Progenitor cell of endocrine pancreas (in vitro differentiated cells): Measurements from ENCODE around the gene CXorf49B. TPM values are rescaled to one million over a fixed set of nuclear protein-coding genes. Genes with fewer than 3 reads are reported as not detected.
"Not testable (repeated sequence)": the region's sequence is repeated elsewhere in the genome, so short reads cannot be mapped to it uniquely, and the experiment has no call there.

Experiments used
- DNase-seq: peaks from one replicate; pipeline ENCODE4 v3.0.0; 2021; ENCODE audit warnings: low spot score; ENCODE audit not compliant: unreplicated experiment
- H3K27ac Mint-ChIP-seq: 2 replicates; pipeline ENCODE4 v1.8.0; 2021; ENCODE audit warnings: mild to moderate bottlenecking, moderate library complexity, mixed read lengths
- H3K27me3 Mint-ChIP-seq: 2 replicates; pipeline ENCODE4 v1.8.0; 2021; ENCODE audit warnings: mixed read lengths
- H3K36me3 Mint-ChIP-seq: 2 replicates; pipeline ENCODE4 v1.8.0; 2022; ENCODE audit warnings: mixed read lengths; ENCODE audit not compliant: insufficient read depth
- H3K4me1 Mint-ChIP-seq: 2 replicates; pipeline ENCODE4 v1.8.0; 2021; ENCODE audit warnings: low read depth, mixed read lengths
- H3K4me3 Mint-ChIP-seq: 2 replicates; pipeline ENCODE4 v1.8.0; 2021; ENCODE audit warnings: low read depth, mild to moderate bottlenecking, moderate library complexity, mixed read lengths
- H3K9me3 Mint-ChIP-seq: 2 replicates; pipeline ENCODE4 v1.8.0; 2021; ENCODE audit warnings: low read depth, mixed read lengths
- total RNA-seq: library from RNA; stranded (reverse); gene quantifications from 2 replicates; pipeline ENCODE4 v1.2.1, GENCODE V29; 2021
- TF ChIP-seq, protein P1 (sequence below): fragments of 200-600 bp; sonication (generic); IDR thresholded peaks from one replicate; pipeline ENCODE4 v1.5.0; 2021; ENCODE audit warnings: antibody characterized with exemption, mild to moderate bottlenecking; ENCODE audit not compliant: unreplicated experiment

The CXorf49B gene
- total RNA-seq, 1 donor from 2014 or later, result not detected

DNA sequence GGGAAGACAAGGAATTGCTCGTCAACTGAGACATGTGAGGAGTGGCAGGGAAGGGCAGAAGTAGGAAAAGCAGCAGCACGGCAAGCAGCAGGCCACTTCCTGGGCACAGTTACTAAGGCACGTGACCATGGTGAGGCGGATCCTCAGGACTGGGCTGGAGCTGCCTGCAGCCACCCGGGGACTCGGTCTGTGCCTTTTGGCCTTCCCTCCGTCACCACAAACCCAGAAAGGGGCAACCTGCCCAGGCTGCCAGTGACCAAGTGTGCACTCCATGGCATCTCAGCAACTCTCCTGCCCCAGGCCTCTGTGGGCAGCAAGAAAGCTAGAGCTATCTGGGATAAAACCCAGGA, 19.8 kb downstream of the CXorf49B start:
- not testable (repeated sequence) for H3K27ac Mint-ChIP-seq, H3K4me1 Mint-ChIP-seq

DNA sequence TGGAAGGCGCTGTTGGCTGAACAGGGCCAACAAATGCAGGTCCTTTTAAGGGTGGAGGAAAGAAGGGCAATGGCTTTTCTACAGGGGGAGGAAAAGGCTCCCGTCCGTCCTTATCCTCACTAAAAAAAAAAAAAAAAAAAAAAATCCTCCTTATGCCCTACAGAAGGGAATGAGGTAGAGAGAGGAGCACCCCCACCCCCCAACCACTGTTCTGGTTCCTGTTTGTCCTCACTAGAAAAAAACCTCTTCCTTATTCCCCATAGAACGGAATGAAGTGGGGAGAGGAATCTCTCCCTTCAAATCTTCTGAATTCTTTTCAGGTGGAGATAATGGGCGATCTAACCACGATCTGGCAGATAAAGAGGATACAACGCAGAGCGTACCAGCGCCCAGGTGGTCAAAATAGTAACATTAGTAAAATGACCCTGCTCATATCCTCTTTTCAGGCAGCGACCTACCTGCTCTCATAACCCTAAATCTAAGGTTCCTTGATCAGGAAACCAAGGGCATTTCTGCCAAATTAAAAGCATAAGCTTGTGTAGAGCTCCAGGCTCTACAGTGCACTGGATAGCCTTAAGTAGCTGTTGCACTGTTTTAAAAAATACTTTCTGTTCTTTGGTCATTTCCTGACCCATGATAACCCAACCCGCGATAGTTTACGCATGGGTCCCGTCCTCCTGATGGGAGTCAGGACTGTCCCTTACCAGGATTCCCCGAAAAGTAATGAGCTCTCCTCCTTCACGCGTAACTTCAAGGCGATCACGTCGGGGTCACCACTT, 20.6 kb downstream of the CXorf49B start:
- not testable (repeated sequence) for H3K4me3 Mint-ChIP-seq, H3K4me1 Mint-ChIP-seq, H3K36me3 Mint-ChIP-seq, H3K27me3 Mint-ChIP-seq, DNase-seq, H3K9me3 Mint-ChIP-seq, H3K27ac Mint-ChIP-seq

More for the DNA sequence above, 19.8 kb downstream of the CXorf49B start:
- H3K9me3 Mint-ChIP-seq, H3K27me3 Mint-ChIP-seq, H3K4me3 Mint-ChIP-seq, H3K36me3 Mint-ChIP-seq, DNase-seq: not testable (repeated sequence)

DNA sequence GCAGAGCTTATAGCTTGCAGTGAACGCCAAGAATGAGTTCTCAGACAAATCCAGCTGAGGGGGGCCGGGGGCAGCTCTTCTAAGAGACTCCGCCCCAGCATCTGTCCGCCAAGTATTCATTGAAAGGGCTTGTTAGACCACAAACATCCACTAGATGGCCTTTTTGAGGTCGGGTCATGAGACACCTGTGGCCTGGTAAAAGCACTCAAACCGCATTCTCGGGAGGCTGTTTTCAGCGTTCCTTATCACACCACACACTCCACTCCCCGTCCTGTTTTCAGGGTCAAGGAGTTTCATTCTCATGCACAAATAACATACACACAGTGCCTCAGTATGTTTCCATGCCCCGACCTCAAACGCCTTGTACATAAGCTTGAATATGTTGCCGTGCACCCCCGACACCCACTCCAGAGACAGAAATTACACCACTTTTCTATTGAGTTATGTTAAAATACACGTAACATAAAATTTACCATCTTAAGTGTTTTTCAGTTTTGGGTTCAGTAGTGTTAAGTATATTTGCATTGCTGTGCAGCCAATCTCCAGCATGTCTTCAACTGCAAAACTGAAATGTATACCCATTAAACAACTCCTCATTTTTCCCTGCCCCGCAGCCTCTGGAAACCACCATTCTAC, 21.3 kb downstream of the CXorf49B start:
- not testable (repeated sequence) for H3K9me3 Mint-ChIP-seq, H3K27me3 Mint-ChIP-seq, DNase-seq, H3K4me1 Mint-ChIP-seq, H3K4me3 Mint-ChIP-seq, H3K27ac Mint-ChIP-seq, H3K36me3 Mint-ChIP-seq

DNA sequence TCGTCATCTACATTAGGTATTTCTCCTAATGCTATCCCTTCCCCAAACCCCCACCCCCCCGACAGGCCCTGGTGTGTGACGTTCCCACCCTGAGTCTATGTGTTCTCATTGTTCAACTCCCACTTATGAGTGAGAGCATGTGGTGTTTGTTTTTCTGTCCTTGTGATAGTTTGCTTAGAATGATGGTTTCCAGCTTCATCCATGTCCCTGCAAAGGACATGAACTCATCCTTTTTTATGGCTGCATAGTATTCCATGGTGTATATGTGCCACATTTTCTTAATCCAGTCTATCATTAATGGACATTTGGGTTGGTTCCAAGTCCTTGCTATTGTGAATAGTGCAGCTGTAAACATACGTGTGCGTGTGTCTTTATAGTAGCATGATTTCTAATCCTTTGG, 43.3 kb downstream of the CXorf49B start:
- H3K4me1 Mint-ChIP-seq, H3K27ac Mint-ChIP-seq, H3K4me3 Mint-ChIP-seq, H3K36me3 Mint-ChIP-seq, DNase-seq, H3K27me3 Mint-ChIP-seq: not testable (repeated sequence)
- H3K9me3 Mint-ChIP-seq, result peaks cover 29% of the 10 kb centered on the region

DNA sequence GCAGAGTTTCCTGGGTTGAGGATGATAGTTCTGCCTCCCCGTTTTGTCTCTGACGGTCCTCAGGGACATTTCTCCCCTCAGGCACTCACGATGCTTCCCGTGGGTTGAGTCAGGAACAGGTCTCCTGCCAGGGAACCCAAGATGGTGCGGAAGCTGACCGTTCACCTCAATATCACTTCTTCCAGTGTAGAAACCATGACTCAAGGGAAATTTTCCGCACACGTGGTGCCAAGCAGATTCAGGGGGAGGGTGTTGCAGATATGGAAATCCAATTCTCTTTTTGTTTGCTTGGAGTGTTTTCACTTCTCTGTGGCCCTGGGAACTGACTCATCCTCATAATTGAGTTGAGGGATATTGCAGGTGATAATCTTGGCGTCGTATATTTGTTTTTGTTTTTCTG, 46.7 kb downstream of the CXorf49B start:
- Mint-ChIP-seq H3K27ac (no peak overlapping the region), H3K27me3 (no peaks in the 10 kb centered on the region), H3K9me3 (peaks cover 32% of the 10 kb centered on the region), H3K36me3 (no peaks in the 10 kb centered on the region), H3K4me1 (no peaks in the 10 kb centered on the region), H3K4me3 (no peak overlapping the region)
- TF ChIP-seq, protein P1, sequence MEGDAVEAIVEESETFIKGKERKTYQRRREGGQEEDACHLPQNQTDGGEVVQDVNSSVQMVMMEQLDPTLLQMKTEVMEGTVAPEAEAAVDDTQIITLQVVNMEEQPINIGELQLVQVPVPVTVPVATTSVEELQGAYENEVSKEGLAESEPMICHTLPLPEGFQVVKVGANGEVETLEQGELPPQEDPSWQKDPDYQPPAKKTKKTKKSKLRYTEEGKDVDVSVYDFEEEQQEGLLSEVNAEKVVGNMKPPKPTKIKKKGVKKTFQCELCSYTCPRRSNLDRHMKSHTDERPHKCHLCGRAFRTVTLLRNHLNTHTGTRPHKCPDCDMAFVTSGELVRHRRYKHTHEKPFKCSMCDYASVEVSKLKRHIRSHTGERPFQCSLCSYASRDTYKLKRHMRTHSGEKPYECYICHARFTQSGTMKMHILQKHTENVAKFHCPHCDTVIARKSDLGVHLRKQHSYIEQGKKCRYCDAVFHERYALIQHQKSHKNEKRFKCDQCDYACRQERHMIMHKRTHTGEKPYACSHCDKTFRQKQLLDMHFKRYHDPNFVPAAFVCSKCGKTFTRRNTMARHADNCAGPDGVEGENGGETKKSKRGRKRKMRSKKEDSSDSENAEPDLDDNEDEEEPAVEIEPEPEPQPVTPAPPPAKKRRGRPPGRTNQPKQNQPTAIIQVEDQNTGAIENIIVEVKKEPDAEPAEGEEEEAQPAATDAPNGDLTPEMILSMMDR, result no peak
- DNase-seq, result no peak

DNA sequence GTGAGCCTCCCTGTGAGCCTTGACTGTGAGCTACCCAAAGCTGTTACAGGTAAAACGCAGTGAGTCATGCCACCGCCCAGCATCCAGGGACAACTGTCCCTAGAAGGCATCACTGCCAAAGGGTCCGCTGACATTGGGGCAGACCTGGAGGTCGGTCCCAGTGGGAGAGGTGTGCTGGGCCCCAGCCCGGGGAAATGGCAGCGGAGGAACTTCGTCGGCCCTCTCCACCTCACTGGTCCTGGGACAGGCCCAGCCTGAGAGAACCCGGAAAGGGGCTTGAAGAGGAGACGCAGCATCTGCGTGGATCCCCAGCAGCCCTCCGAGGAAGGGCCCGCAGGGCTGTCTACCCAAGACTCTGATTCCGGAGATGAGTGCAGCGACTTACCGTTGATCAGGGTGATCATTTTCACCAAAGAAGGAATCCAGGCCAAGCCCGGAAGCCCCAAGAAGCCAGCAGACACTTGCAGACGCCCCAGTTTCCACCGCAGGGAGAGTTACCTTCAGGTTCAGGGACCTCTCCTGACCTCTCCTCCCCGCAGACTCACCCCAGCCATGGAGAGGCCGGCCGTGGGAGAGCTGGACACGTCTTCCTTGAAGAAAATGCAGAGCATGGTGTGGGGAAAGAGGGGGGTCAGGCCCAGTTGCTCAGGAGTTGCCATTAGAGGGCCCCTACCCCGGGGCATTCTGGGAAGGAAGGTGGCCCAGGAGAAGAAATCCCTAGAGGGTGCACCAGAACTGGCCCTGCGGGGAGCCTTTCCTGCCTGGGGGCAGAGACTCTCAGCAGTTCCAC, 51.2 kb downstream of the CXorf49B start:
- no peak overlapping the region for H3K4me3 Mint-ChIP-seq
- no peak for DNase-seq
- H3K36me3 Mint-ChIP-seq, result no peaks in the 10 kb centered on the region
- H3K9me3 Mint-ChIP-seq, result peaks cover 26% of the 10 kb centered on the region
- no peaks in the 10 kb centered on the region for H3K27me3 Mint-ChIP-seq
- H3K27ac Mint-ChIP-seq, result no peak overlapping the region
- H3K4me1 Mint-ChIP-seq, result no peaks in the 10 kb centered on the region
- TF ChIP-seq, protein P1, result no peak

DNA sequence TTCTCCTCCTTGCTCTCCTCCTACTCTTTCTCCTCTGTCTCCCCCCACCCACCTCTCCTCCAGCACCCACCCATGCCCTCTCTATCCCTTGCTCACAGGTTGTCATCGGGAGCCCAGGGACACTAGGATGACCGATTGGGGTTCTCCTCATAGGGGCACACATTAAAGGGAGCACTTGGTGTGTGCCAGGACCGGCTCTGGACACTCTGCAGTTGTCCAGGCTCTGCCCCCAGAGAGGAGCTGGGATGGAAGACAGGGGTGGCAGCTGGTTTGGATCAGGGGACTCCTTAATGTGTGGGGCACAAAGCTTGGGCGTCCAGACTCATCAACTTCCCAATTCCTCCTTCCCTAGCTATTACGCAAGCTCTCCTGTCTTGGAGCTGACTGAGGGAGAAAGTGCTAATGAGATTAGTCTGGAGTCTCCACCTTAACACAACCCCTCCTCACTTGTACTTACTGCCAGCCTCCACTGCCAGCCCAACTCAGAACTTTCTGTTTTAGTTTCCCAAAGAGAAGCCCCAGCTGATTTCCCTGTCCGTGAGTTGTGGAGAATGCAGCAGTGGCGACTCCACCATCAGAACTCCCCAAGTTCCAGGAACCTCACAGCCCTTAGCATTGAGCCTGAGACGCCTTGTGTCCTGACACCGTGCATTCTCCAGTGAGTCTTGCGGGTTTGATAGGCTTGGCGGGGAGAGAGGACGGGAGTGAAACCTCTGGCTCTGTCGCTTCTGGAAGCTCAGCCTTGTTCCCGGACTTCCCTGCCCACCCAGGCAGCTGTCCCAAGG, 52.2 kb downstream of the CXorf49B start:
- peaks cover 25% of the 10 kb centered on the region for H3K9me3 Mint-ChIP-seq
- no peak overlapping the region for H3K27ac Mint-ChIP-seq
- DNase-seq, result no peak
- no peaks in the 10 kb centered on the region for H3K27me3 Mint-ChIP-seq
- H3K4me3 Mint-ChIP-seq, result no peak overlapping the region
- no peaks in the 10 kb centered on the region for H3K4me1 Mint-ChIP-seq
- TF ChIP-seq, protein P1, result no peak
- no peaks in the 10 kb centered on the region for H3K36me3 Mint-ChIP-seq
